Retinal pigment epithelial cell (primary cell): ENCODE data around the gene EPB41L5.
"Not testable (repeated sequence)": the region's sequence is repeated elsewhere in the genome, so short reads cannot be mapped to it uniquely, and the experiment has no call there.

Experiments
- DNase-seq: peaks from one replicate; pipeline ENCODE4 v3.0.0-alpha.2; 2010; ENCODE audit warnings: low read depth
- H3K4me3 ChIP-seq: 2 replicates; pipeline ENCODE4 v1.5.1; 2011; ENCODE audit warnings: mild to moderate bottlenecking, low read length, control low read depth, moderate library complexity
- CTCF ChIP-seq: conservative IDR thresholded peaks from 2 replicates; pipeline ENCODE4 v1.5.1; 2011; ENCODE audit warnings: low read depth, low read length, control low read depth, inconsistent platforms

The EPB41L5 gene

GRCh38 chr2:120016800-120017199 is 3.9 kb downstream of the EPB41L5 start:
- TF ChIP-seq CTCF = no peak
- no peak overlapping the region for H3K4me3 ChIP-seq
- DNase-seq = no peak

GRCh38 chr2:120017201-120017600 is 4.3 kb downstream of the EPB41L5 start:
- DNase-seq = no peak
- H3K4me3 ChIP-seq = no peak overlapping the region
- no peak for TF ChIP-seq CTCF

- no peak for DNase-seq
- no peak overlapping the region for H3K4me3 ChIP-seq
- TF ChIP-seq CTCF = no peak
Observed at GRCh38 chr2:120018549-120018948, 5.7 kb downstream of the EPB41L5 start.

GRCh38 chr2:120020554-120020953 is 7.7 kb downstream of the EPB41L5 start:
- DNase-seq = no peak
- no peak for TF ChIP-seq CTCF

GRCh38 chr2:120022505-120022904 is 9.6 kb downstream of the EPB41L5 start:
- DNase-seq, H3K4me3 ChIP-seq: not testable (repeated sequence)

More at GRCh38 chr2:120020554-120020953, 7.7 kb downstream of the EPB41L5 start:
- no peak overlapping the region for H3K4me3 ChIP-seq

- no peak overlapping the region for H3K4me3 ChIP-seq
- no peak for DNase-seq
- peak; percentile 21 for TF ChIP-seq CTCF
Observed at GRCh38 chr2:120026890-120027289, 14.0 kb downstream of the EPB41L5 start.

- H3K4me3 ChIP-seq = no peak overlapping the region
- DNase-seq = no peak
- TF ChIP-seq CTCF = no peak
Observed at GRCh38 chr2:120028795-120029194, 15.9 kb downstream of the EPB41L5 start.
